DOHH2 (cell line): Measurements from ENCODE around the gene ZNF280A.

Experiments used
- H3F3A ChIP-seq: fragments of 200-600 bp; sonication (generic), shearing (Covaris generic); 2 replicates; pipeline ENCODE4 v1.6.0; 2016; ENCODE audit warnings: antibody characterized with exemption, mild to moderate bottlenecking; ENCODE audit not compliant: control insufficient read depth, insufficient read depth
- H3K27ac ChIP-seq: fragments of 200-600 bp; sonication (generic); 2 replicates; pipeline ENCODE4 v1.5.1; 2014; ENCODE audit warnings: low read depth, mild to moderate bottlenecking, low read length, moderate library complexity
- H3K27me3 ChIP-seq: fragments of 200-600 bp; sonication (generic); 2 replicates; pipeline ENCODE4 v1.6.1; 2014; ENCODE audit warnings: mild to moderate bottlenecking, low read length, mixed read lengths; ENCODE audit not compliant: control insufficient read depth
- H3K36me3 ChIP-seq: fragments of 200-600 bp; sonication (generic); 2 replicates; pipeline ENCODE4 v1.6.1; 2014; ENCODE audit warnings: mild to moderate bottlenecking, low read length, moderate library complexity, mixed read lengths; ENCODE audit not compliant: control insufficient read depth
- H3K4me1 ChIP-seq: fragments of 200-600 bp; sonication (generic); 2 replicates; pipeline ENCODE4 v1.6.1; 2014; ENCODE audit warnings: mild to moderate bottlenecking, low read length, mixed read lengths; ENCODE audit not compliant: control insufficient read depth
- H3K4me2 ChIP-seq: fragments of 200-600 bp; sonication (generic); 2 replicates; pipeline ENCODE4 v1.6.0; 2014; ENCODE audit warnings: mild to moderate bottlenecking, low read length, moderate library complexity
- H3K4me3 ChIP-seq: fragments of 200-600 bp; sonication (generic); 2 replicates; pipeline ENCODE4 v1.5.1; 2014; ENCODE audit warnings: mild to moderate bottlenecking, low read length, mixed read lengths
- H3K79me2 ChIP-seq: fragments of 200-600 bp; sonication (generic); 2 replicates; pipeline ENCODE4 v1.6.1; 2014; ENCODE audit warnings: mild to moderate bottlenecking, low read length, mixed read lengths; ENCODE audit not compliant: control insufficient read depth
- H3K9me2 ChIP-seq: fragments of 200-600 bp; sonication (generic); replicated peaks from 2 replicates; pipeline ENCODE4 v1.6.1; 2014; ENCODE audit warnings: mild to moderate bottlenecking, low read length, mixed read lengths; ENCODE audit not compliant: control insufficient read depth
- H3K9me3 ChIP-seq: fragments of 200-600 bp; sonication (generic); 2 replicates; pipeline ENCODE4 v1.6.1; 2014; ENCODE audit warnings: antibody characterized with exemption, low read length, mixed read lengths; ENCODE audit not compliant: control insufficient read depth, insufficient read depth
- H4K20me1 ChIP-seq: fragments of 200-600 bp; sonication (generic); 2 replicates; pipeline ENCODE4 v1.6.0; 2014; ENCODE audit warnings: low read depth, mild to moderate bottlenecking, antibody characterized with exemption, low read length, moderate library complexity; ENCODE audit not compliant: control insufficient read depth, insufficient read depth
- CTCF ChIP-seq: fragments of 200-600 bp; sonication (generic); IDR thresholded peaks from one replicate; pipeline ENCODE4 v1.5.1; 2014; ENCODE audit warnings: antibody characterized with exemption, mild to moderate bottlenecking, low read depth, low read length; ENCODE audit not compliant: poor library complexity, severe bottlenecking
- EZH2phosphoT487 ChIP-seq: fragments of 200-600 bp; sonication (generic); IDR thresholded peaks from 2 replicates; pipeline ENCODE4 v1.6.1; 2017; ENCODE audit warnings: borderline replicate concordance, mild to moderate bottlenecking, antibody characterized with exemption, low read length, moderate library complexity, mixed read lengths

ZNF280A gene

GRCh38 chr22:22487059-22487458, 33.0 kb downstream of the ZNF280A start:
- TF ChIP-seq CTCF (no peak), EZH2phosphoT487 (no peak)
- H3K9me2 ChIP-seq = no peaks in the 10 kb centered on the region
- H3K27me3 ChIP-seq = no peaks in the 10 kb centered on the region
- H3K79me2 ChIP-seq = no peaks in the 10 kb centered on the region
- no peaks in the 10 kb centered on the region for H3K9me3 ChIP-seq
- H3K27ac ChIP-seq = no peak overlapping the region
- H3K4me2 ChIP-seq = no peak overlapping the region
- no peaks in the 10 kb centered on the region for H4K20me1 ChIP-seq
- no peak overlapping the region for H3K4me3 ChIP-seq
- H3K4me1 ChIP-seq = 0 out of 2 replicates have a peak, but pooled peaks cover 3% of the 10 kb centered on the region
- peaks cover 50% of the 10 kb centered on the region for H3K36me3 ChIP-seq
- H3F3A ChIP-seq = no peaks in the 10 kb centered on the region

GRCh38 chr22:22486132-22486899, 33.8 kb downstream of the ZNF280A start:
- no peaks in the 10 kb centered on the region for H3K9me2 ChIP-seq
- TF ChIP-seq EZH2phosphoT487 = no peak
- no peak for TF ChIP-seq CTCF
- H3K4me2 ChIP-seq = no peak overlapping the region
- no peaks in the 10 kb centered on the region for H3F3A ChIP-seq
- H3K36me3 ChIP-seq = peaks cover 45% of the 10 kb centered on the region
- H4K20me1 ChIP-seq = no peaks in the 10 kb centered on the region
- H3K27me3 ChIP-seq = no peaks in the 10 kb centered on the region
- no peaks in the 10 kb centered on the region for H3K79me2 ChIP-seq
- H3K27ac ChIP-seq = no peak overlapping the region
- H3K4me3 ChIP-seq = no peak overlapping the region
- H3K4me1 ChIP-seq = 0 out of 2 replicates have a peak, but pooled peaks cover 3% of the 10 kb centered on the region
- no peaks in the 10 kb centered on the region for H3K9me3 ChIP-seq

- H3K9me2 ChIP-seq = no peaks in the 10 kb centered on the region
- H3F3A ChIP-seq = no peaks in the 10 kb centered on the region
- 0 out of 2 replicates have a peak, but pooled peaks cover 3% of the 10 kb centered on the region for H3K4me1 ChIP-seq
- H3K27me3 ChIP-seq = no peaks in the 10 kb centered on the region
- no peak overlapping the region for H3K27ac ChIP-seq
- H4K20me1 ChIP-seq = no peaks in the 10 kb centered on the region
- no peak for TF ChIP-seq EZH2phosphoT487
- no peak for TF ChIP-seq CTCF
- H3K79me2 ChIP-seq = no peaks in the 10 kb centered on the region
- no peak overlapping the region for H3K4me2 ChIP-seq
- H3K9me3 ChIP-seq = no peaks in the 10 kb centered on the region
- H3K36me3 ChIP-seq = peaks cover 39% of the 10 kb centered on the region
- no peak overlapping the region for H3K4me3 ChIP-seq
These were observed 34.5 kb downstream of the ZNF280A start for GRCh38 chr22:22485524-22485923.
